ENCODE measurements around the gene CCDC144A.
"Not testable (repeated sequence)": the region's sequence is repeated elsewhere in the genome, so short reads cannot be mapped to it uniquely, and the experiment has no call there.

CCDC144A gene

DNA sequence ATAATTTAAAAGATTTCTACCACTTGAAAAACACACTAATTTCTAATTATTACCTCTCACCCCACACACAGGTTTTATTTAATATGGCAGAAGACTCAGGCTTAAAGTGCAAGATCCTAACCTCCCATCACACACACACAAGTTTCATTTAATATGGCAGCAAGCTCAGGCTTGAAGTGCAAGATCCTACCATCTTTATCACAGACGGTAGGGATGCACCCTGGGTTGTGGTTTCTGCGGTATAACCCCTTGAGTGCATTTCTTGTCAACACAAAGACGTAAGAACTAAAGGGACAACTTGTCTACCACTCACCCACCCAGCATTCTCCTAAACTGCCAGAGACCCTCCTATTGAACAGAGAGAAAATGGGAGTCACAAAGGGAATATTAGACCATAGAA lies 68.1 kb downstream of the CCDC144A start:
- not testable (repeated sequence) for FAIRE-seq

DNA sequence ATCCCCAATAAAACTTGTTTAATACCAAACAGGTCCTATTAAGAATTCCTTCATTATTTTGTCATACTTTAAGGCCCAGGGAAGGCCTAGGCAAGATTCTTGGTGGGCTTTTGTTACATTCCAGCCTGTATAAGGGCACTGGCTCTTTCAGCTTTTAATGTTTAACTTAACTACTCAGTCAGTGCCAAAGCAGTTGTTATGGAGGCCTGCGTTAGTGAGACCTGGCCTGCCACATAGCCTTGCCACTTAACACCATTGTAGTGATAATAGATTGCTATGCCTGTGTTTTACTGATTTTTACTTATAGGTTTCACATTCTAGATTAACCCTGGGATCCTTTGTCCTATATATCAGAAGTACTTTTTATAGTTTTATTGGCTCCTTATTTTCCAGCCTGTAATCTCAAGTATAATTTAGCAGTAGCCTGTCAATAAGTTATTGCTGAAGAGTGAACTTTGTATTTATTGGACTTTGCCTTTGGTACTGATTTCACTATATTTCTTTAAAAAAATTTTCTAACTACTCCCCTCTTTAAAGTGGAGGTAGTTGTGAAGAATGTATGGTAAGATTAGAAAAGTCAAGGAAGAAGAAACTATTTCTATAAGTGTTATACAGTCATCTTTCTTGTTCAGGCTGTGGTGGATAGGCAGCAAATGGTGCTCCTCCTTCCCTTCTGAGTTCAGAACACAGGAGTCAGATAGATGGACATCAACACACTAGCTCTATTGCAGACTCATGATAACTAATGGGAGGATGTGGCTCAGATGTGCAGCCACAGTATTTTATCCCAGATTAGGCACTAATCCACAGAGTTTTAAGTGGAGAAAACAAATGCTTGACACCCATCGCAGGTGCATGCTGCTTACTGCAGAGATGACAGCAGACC lies 78.5 kb downstream of the CCDC144A start:
- FAIRE-seq: not testable (repeated sequence)

GRCh38 chr17:16772394-16773145 lies 82.5 kb downstream of the CCDC144A start:
- FAIRE-seq: not testable (repeated sequence)

DNA sequence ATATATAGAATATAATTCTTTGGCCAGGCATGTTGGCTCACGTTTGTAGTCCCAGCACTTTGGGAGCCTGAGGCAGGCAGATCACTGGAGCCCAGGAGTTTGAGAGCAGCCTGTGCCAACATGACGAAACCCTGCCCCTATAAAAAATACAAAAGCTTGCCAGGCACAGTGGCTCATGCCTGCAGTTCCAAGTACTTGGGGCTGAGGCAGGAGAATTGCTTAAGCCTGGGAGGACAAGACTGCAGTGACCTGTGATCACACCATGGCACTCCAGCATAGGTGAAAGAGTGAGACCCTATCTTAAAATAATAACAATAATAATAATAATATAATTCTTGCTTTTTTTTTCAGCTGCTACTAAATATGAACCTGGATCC lies 83.1 kb downstream of the CCDC144A start:
- FAIRE-seq: not testable (repeated sequence)

DNA sequence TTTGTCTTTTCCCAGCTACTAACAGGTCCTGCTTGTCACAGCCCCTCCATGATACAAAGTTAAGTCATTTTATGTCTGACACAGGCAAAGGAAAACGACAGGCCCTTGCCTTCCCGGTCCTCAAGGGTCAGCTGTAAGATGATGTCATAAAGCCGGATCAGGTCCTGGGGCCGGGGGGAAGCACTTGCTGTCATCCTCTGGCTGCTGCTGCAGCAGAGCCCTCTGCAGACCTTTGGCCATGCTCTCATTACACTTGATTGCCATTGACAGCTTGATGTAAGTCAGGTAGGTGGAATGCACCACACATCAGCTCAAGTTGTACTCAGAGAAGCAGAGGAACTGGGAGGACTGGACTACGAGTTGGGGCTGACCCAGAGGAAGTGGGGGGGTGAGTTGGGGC lies 97.8 kb downstream of the CCDC144A start:
- not testable (repeated sequence) for FAIRE-seq

- not testable (repeated sequence) for FAIRE-seq
These were observed 99.0 kb downstream of the CCDC144A start for GRCh38 chr17:16788889-16789536.

DNA sequence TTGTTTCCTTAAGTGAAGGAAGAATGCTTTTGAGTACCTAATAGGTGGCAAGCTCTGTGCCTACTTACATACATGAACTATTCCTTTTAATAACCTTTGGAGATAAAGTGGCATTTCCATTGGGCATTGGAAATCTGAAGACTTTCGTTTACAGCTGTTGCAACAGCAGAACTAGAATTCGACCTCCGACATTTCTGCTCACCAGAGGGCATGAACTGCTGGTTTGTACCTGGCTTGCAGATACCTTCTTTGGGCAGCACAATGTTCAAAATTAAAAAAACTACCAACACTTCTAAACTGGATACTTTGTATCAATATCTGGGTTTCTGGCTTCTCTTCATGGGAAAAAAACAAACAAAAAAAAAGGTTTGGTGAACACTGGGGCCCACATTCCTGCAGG lies 99.6 kb downstream of the CCDC144A start:
- not testable (repeated sequence) for FAIRE-seq

- FAIRE-seq: not testable (repeated sequence)
These were observed 100.4 kb downstream of the CCDC144A start for GRCh38 chr17:16790313-16790871.

- not testable (repeated sequence) for FAIRE-seq
These were observed 104.2 kb downstream of the CCDC144A start for GRCh38 chr17:16794215-16794614.

- FAIRE-seq: not testable (repeated sequence)
These were observed 105.9 kb downstream of the CCDC144A start for GRCh38 chr17:16795894-16796293.

- not testable (repeated sequence) for FAIRE-seq
These were observed 114.8 kb downstream of the CCDC144A start for GRCh38 chr17:16804851-16805250.

- FAIRE-seq: not testable (repeated sequence)
These were observed 116.6 kb downstream of the CCDC144A start for GRCh38 chr17:16806599-16806998.

DNA sequence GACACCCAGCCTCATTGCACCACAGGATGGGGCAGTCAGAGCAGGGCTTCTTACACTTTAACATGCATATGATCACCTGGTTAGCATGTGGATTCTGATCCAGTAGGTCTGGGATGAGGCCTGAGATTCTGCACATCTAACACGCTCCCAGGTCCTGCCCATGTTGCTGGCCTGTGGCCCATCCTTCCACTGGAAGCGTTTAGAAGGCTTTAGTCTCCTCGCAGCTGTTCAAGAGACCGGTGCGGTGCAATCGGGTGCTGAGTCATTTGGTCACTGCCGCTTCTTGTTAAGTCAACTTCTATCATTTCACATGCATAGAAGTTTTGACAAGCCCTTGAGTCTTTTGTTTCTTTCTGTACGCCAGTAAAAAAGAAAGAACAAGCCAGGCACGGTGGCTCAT lies 117.6 kb downstream of the CCDC144A start:
- FAIRE-seq: not testable (repeated sequence)

- FAIRE-seq: not testable (repeated sequence)
These were observed 120.2 kb downstream of the CCDC144A start for GRCh38 chr17:16810236-16810635.

DNA sequence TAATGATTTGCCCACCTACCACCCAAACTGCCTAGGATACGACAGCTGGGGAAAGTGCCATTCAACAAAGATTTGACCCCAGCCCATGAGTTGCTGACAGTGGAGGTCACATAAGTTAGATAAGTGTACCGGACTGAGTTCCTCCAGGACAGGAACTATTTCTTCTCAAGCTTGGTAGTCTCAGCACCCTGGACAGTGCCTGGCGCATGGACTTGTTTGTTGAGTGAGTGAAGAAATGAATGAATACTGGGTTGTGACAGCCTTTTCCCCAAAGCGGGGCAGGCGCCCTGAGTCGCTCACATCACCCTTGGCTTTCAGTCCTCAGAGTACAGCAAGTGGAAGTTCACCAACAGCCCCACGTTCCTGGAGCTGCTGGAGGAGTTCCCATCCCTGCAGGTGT lies 122.1 kb downstream of the CCDC144A start:
- FAIRE-seq: not testable (repeated sequence)

- no peak for FAIRE-seq
These were observed 124.4 kb downstream of the CCDC144A start for GRCh38 chr17:16814439-16814838.

DNA sequence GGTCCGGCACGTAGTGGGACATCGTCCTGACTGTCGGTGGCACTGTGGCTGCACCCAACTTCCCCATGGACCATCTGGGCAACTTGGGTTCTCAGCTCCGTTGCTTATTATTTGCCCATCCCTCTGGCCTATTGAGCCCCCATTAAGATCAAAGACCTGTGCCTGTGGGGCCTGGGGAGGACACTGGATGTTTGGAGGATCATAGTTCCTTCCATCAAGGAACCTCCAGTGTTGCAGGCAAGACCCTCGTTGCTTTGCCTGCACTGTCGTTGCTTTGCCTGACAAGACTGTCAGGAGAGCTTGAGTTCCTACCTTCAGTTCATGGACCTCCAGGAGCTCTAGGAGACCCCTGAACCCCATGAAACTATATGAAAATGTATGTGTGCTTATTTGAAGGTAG lies 127.2 kb downstream of the CCDC144A start:
- FAIRE-seq: no peak

DNA sequence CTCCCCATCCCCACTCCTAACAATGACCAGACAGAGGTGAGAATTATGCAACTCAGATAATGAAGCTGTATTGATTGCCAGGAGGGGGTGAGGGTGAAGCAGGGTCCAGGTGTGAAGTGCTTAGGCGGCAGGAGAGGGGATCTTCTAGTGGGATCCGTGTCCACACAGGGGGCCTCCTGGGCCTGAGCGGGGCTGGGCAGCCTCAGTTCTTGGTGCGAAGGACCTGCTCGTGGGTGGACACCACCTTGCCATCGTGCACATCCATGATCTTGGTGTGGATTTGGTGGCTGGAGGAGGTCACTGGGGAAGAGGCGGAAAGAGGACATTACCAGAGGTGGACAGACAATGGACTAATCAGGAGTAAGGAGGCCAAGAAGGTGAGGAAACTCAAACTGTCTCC lies 127.9 kb downstream of the CCDC144A start:
- not testable (repeated sequence) for FAIRE-seq

DNA sequence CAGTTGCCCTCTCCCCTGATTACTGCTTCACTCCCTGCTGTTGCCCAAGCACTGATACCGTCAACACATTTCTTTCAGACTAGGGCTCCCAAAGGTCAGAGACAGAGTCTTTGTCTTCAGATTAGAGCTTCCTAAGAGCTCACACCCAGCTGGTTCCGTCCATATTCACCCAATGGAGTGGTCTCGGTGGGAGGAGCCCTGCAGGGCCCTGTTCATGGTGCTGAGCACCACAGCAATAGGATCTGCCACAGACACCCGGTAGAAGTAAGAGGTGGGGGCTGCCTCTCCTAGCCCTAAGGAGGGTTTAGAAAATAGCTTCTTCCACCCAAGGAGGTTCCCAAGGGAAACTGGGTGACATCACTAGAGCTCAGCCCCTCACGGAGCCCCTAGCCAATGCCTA lies 128.3 kb downstream of the CCDC144A start:
- FAIRE-seq: no peak

- no peak for FAIRE-seq
These were observed 129.0 kb downstream of the CCDC144A start for GRCh38 chr17:16818821-16819683.

- FAIRE-seq: no peak
These were observed 130.3 kb downstream of the CCDC144A start for GRCh38 chr17:16820161-16820877.

All from endometrium (tissue), 2 donors.